Endothelial cell of umbilical vein (primary cell): ENCODE data around the gene BID. TPM values are rescaled to one million over a fixed set of nuclear protein-coding genes. Genes with fewer than 3 reads are reported as not detected.
A peak's percentile ranks its signal among the peaks of the same experiment; 100 is the strongest.

Experiments
- BruUV-seq: library from RNA; stranded (reverse); fragments of 400-500 nt; replicated peaks from 2 replicates; lab custom pipeline; 2021; lab: Mats Ljungman, UMichigan
- CTCF ChIA-PET: fragments of 300-600, 350-600 bp; sonication (Branson Sonifier 250); formaldehyde crosslinking; loops from one replicate; lab custom pipeline; 2021; ENCODE audit warnings: antibody characterized with exemption, inconsistent platforms; lab: Charles Lee
- POLR2A ChIA-PET: fragments of 300-600, 350-600 bp; sonication (Branson Sonifier 250); formaldehyde crosslinking; loops from one replicate; lab custom pipeline; 2021; ENCODE audit warnings: antibody characterized with exemption, inconsistent platforms; lab: Charles Lee
- DNase-seq: peaks from one replicate; pipeline ENCODE4 v3.0.0-alpha.2; 2011; ENCODE audit warnings: low read depth, low spot score
- FAIRE-seq: peaks from 2 replicates; lab custom pipeline; 2011; peaks lifted over from hg19 to GRCh38; lab: Jason Lieb, UNC
- H2AFZ ChIP-seq: 2 replicates; pipeline ENCODE4 v1.6.0; 2012; ENCODE audit warnings: low read depth, low read length, control low read depth, inconsistent platforms
- H3K27ac ChIP-seq: 2 replicates; pipeline ENCODE4 v1.5.1; 2011; ENCODE audit warnings: low read depth, mild to moderate bottlenecking, control low read depth, low read length, moderate library complexity; ENCODE audit not compliant: insufficient read depth
- H3K27me3 ChIP-seq, 2 experiments: 2 replicates each; pipeline versions ENCODE4 v1.6.0 to v1.6.1; 2011; ENCODE audit warnings: low read length in 2 of 2, mixed read lengths in 1 of 2; ENCODE audit not compliant: control insufficient read depth in 2 of 2, insufficient read depth in 2 of 2
- H3K36me3 ChIP-seq, 2 experiments: 2 replicates in 1 of 2; 3 replicates in 1 of 2; pipeline ENCODE4 v1.5.1; 2011; ENCODE audit warnings: low read length in 2 of 2, mild to moderate bottlenecking in 1 of 2, moderate library complexity in 1 of 2; ENCODE audit not compliant: control insufficient read depth in 2 of 2, insufficient read depth in 2 of 2; ENCODE audit errors: extremely low read depth in 1 of 2
- H3K4me1 ChIP-seq: 3 replicates; pipeline ENCODE4 v1.5.1; 2011; ENCODE audit warnings: mild to moderate bottlenecking, low read length; ENCODE audit not compliant: control insufficient read depth, insufficient read depth; ENCODE audit errors: extremely low read depth
- H3K4me2 ChIP-seq: 2 replicates; pipeline ENCODE4 v1.6.1; 2011; ENCODE audit warnings: low read length, control low read depth, mixed read lengths; ENCODE audit not compliant: insufficient read depth
- H3K4me3 ChIP-seq, 3 experiments: fragments of 200-600 bp in 1 of 3; sonication (generic), shearing (Covaris generic) in 1 of 3; replicated peaks in 1 of 3; 2 replicates each; pipeline ENCODE4 v1.5.1; 2011 to 2016; ENCODE audit warnings: control low read depth in 3 of 3, low read length in 3 of 3, mild to moderate bottlenecking in 2 of 3, inconsistent platforms in 1 of 3, low read depth in 1 of 3, moderate library complexity in 1 of 3; ENCODE audit not compliant: insufficient read depth in 1 of 3
- H3K79me2 ChIP-seq: 2 replicates; pipeline ENCODE4 v1.6.0; 2012; ENCODE audit warnings: low read length, inconsistent platforms; ENCODE audit not compliant: control insufficient read depth, insufficient read depth
- H3K9ac ChIP-seq: replicated peaks from 2 replicates; pipeline ENCODE3; 2011; ENCODE audit warnings: low read length, control low read depth; ENCODE audit not compliant: insufficient read depth; ENCODE audit errors: extremely low read depth
- H3K9me1 ChIP-seq: replicated peaks from 3 replicates; pipeline ENCODE4 v1.6.0; 2011; ENCODE audit warnings: mild to moderate bottlenecking, low read length; ENCODE audit not compliant: control insufficient read depth, insufficient read depth; ENCODE audit errors: extremely low read depth
- H3K9me3 ChIP-seq: replicated peaks from 2 replicates; pipeline ENCODE4 v1.5.1; 2012; ENCODE audit warnings: low read length, inconsistent platforms; ENCODE audit not compliant: control insufficient read depth, insufficient read depth
- H4K20me1 ChIP-seq: replicated peaks from 2 replicates; pipeline ENCODE3; 2011; ENCODE audit warnings: mild to moderate bottlenecking, low read length; ENCODE audit not compliant: control insufficient read depth, insufficient read depth; ENCODE audit errors: extremely low read depth
- EZH2 ChIP-seq: IDR thresholded peaks from 2 replicates; pipeline ENCODE4 v1.6.1; 2012; ENCODE audit warnings: borderline replicate concordance, low read depth, mild to moderate bottlenecking, moderate library complexity, low read length, inconsistent platforms; ENCODE audit not compliant: severe bottlenecking
- FOS ChIP-seq: IDR thresholded peaks from 2 replicates; pipeline ENCODE4 v1.6.1; 2011; ENCODE audit warnings: mild to moderate bottlenecking, low read length, moderate library complexity, borderline replicate concordance; ENCODE audit not compliant: insufficient read depth
- GATA2 ChIP-seq: IDR thresholded peaks from 2 replicates; pipeline ENCODE4 v1.7.0; 2011; ENCODE audit warnings: low read depth, mild to moderate bottlenecking, moderate library complexity, mixed read lengths, low read length; ENCODE audit not compliant: insufficient read length, insufficient read depth
- JUN ChIP-seq: IDR thresholded peaks from 2 replicates; pipeline ENCODE4 v1.6.1; 2011; ENCODE audit warnings: borderline replicate concordance, low read depth; ENCODE audit not compliant: insufficient read length, insufficient read depth
- MYC ChIP-seq: IDR thresholded peaks from one replicate; pipeline ENCODE4 v1.6.1; 2011; ENCODE audit warnings: mild to moderate bottlenecking, low read depth, low read length
- POLR2A ChIP-seq: IDR thresholded peaks from 2 replicates; pipeline ENCODE4 v1.6.1; 2012; ENCODE audit warnings: low read depth, mild to moderate bottlenecking, control low read depth, low read length
- POLR2AphosphoS5 ChIP-seq: IDR thresholded peaks from 2 replicates; pipeline ENCODE4 v1.6.1; 2012; ENCODE audit warnings: low read depth, mild to moderate bottlenecking, control low read depth, low read length, moderate library complexity; ENCODE audit not compliant: insufficient read depth
- dilution Hi-C: fragments of 300-500 bp; cut with MboI; formaldehyde crosslinking; loops from one replicate; pipeline ENCODE4 v1.15.0; 2019; ENCODE audit warnings: low sequenced_read_pairs; ENCODE audit not compliant: extremely low pct_ligation_motif_present
- intact Hi-C: fragments of 100-400 bp; cut with micrococcal nuclease; formaldehyde crosslinking; loops from one replicate; pipeline ENCODE4 v1.10.0; 2022
- polyA plus RNA-seq, 4 experiments: library from polyadenylated mRNA; depleted of rRNA in 3 of 4; stranded (reverse) in 3 of 4; unstranded in 1 of 4; fragments of >200 nt; gene quantifications; 2 replicates each; pipeline versions ENCODE4 v1.2.1 to v1.2.3, GENCODE V29; 2011 to 2012; ENCODE audit warnings: missing spikeins in 1 of 4
- total RNA-seq: library from RNA; stranded (reverse); gene quantifications from 2 replicates; pipeline ENCODE4 v1.2.3, GENCODE V29; 2021
- TF ChIP-seq, protein P1 (sequence below), 2 donors: IDR thresholded peaks; 1 replicate in 1 of 2; 2 replicates in 1 of 2; pipeline ENCODE4 v1.5.1; 2011; ENCODE audit warnings: low read length in 2 of 2, mild to moderate bottlenecking in 2 of 2, moderate library complexity in 2 of 2, control low read depth in 1 of 2, inconsistent platforms in 1 of 2, low read depth in 1 of 2; ENCODE audit not compliant: insufficient read depth in 1 of 2; ENCODE audit errors: extremely low read depth in 1 of 2
- TF ChIP-seq, protein P2 (sequence below): IDR thresholded peaks from 2 replicates; pipeline ENCODE4 v1.6.1; 2011; ENCODE audit not compliant: insufficient read depth, insufficient read length

Gene BID
- total and polyA plus RNA-seq, 2 donors (not counting 3 experiments of a cell fraction or from before 2014, with no cell fraction given): 39.0 to 119 TPM

DNA sequence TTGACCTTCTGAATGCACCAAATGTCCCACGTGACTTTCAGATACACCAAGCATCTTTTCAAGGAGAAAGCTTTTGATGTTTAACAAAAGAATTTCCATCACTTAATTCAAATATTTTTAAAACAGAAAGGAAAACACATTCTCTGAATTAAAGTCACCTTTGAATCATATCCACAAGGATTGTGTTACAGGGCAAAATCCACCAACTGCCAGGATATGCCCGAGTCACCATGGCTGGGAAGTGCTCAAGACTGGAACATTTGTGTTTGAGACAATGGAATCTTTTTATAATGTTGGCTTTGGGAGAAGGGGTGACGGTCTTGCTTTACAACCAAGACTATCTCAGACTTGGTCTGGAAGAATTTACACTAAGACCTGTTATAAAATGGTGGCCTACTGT is 40.8 kb downstream of the BID start:
- peak overlapping the region; percentile 43 for H3K27ac ChIP-seq
- no peaks in the 10 kb centered on the region for H3K27me3 ChIP-seq
- no TSS peak for BruUV-seq
- no peak overlapping the region for H2AFZ ChIP-seq
- H3K9me3 ChIP-seq: no peaks in the 10 kb centered on the region
- dilution Hi-C loops (no loop called here), intact Hi-C loops (no loop called here)
- peak; percentile 34 for DNase-seq
- peaks cover 10 to 17% of the 10 kb centered on the region in 2 experiments for H3K36me3 ChIP-seq
- no peaks in the 10 kb centered on the region for H3K9me1 ChIP-seq
- CTCF ChIA-PET: interaction anchor here (1.1 to 1.8 kb wide), 3 partner anchors 9 to 343 kb away, joined by 3 to 7 read pairs (median 6); no protein-coding TSS in a partner anchor
- no peaks in the 10 kb centered on the region for H3K79me2 ChIP-seq
- no peak for FAIRE-seq
- no peak overlapping the region for H3K4me2 ChIP-seq
- no peak overlapping the region for H3K9ac ChIP-seq
- peaks cover 9% of the 10 kb centered on the region for H3K4me1 ChIP-seq
- POLR2A ChIA-PET: no interaction called here
- TF ChIP-seq, protein P1, sequence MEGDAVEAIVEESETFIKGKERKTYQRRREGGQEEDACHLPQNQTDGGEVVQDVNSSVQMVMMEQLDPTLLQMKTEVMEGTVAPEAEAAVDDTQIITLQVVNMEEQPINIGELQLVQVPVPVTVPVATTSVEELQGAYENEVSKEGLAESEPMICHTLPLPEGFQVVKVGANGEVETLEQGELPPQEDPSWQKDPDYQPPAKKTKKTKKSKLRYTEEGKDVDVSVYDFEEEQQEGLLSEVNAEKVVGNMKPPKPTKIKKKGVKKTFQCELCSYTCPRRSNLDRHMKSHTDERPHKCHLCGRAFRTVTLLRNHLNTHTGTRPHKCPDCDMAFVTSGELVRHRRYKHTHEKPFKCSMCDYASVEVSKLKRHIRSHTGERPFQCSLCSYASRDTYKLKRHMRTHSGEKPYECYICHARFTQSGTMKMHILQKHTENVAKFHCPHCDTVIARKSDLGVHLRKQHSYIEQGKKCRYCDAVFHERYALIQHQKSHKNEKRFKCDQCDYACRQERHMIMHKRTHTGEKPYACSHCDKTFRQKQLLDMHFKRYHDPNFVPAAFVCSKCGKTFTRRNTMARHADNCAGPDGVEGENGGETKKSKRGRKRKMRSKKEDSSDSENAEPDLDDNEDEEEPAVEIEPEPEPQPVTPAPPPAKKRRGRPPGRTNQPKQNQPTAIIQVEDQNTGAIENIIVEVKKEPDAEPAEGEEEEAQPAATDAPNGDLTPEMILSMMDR (IDR thresholded peaks at IDR 0.05; ENCODE audit: extremely low read depth in 1 of 2, insufficient read depth in 1 of 2, low read depth in 1 of 2, low read length in 2 of 2): no peak
- peak; percentile 53 for TF ChIP-seq FOS
- TF ChIP-seq POLR2AphosphoS5: no peak
- no peak overlapping the region for H3K4me3 ChIP-seq
- H4K20me1 ChIP-seq: no peaks in the 10 kb centered on the region

DNA sequence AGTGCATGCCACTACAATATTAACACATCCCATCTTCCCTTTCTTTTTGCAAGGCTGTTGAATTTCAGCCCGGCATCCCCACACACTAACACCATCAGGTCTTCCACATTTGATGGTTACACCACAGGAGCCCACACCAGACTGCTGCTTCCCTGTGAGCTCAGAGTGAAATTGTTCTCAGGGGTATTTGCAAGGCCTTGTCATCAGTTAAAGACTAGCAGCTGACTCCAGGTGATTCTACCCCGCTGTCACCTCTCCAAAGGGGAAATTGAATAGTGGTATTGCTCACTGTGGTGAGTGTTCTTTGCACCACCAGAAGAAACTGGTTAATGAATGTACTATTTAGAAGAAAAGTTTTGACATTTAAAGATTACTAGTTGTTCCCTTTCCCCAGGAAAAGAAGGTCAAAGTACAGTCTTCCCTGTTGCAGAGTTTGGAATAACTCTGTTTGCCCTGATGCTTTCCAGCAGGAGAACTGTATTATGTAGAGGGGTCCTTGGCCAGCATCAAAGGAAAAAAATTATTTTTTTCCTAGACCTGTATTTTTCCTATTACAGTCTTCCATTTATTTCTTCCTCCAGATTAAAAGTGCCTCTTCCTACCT is 41.9 kb downstream of the BID start:
- Histone ChIP-seq H3K9me1 (no peaks in the 10 kb centered on the region), H3K4me3 (no peak overlapping the region), H4K20me1 (no peaks in the 10 kb centered on the region), H3K27ac (no peak overlapping the region), H3K4me1 (peaks cover 9% of the 10 kb centered on the region), H2AFZ (no peak overlapping the region), H3K4me2 (no peak overlapping the region), H3K27me3 (no peaks in the 10 kb centered on the region), H3K36me3 (peaks cover 10 to 15% of the 10 kb centered on the region in 2 experiments), H3K9ac (no peak overlapping the region), H3K79me2 (no peaks in the 10 kb centered on the region), H3K9me3 (no peaks in the 10 kb centered on the region)
- intact Hi-C loops (no loop called here), dilution Hi-C loops (no loop called here)
- TF ChIP-seq GATA2 (no peak), POLR2AphosphoS5 (no peak), MYC (no peak), POLR2A (no peak), EZH2 (no peak), JUN (no peak), FOS (no peak)
- TF ChIP-seq, protein P2, sequence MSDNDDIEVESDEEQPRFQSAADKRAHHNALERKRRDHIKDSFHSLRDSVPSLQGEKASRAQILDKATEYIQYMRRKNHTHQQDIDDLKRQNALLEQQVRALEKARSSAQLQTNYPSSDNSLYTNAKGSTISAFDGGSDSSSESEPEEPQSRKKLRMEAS: no peak
- TF ChIP-seq, protein P1 (IDR thresholded peaks at IDR 0.05; ENCODE audit: extremely low read depth in 1 of 2, insufficient read depth in 1 of 2, low read depth in 1 of 2, low read length in 2 of 2): no peak
- ChIA-PET CTCF (interaction anchor here (0.8 to 1.5 kb wide), 2 partner anchors 8 to 10 kb away, joined by 3 read pairs; no protein-coding TSS in a partner anchor), POLR2A (no interaction called here)
- FAIRE-seq (no peak), DNase-seq (no peak)
- BruUV-seq: no TSS peak
